GM10847 (cell line): ENCODE data around the gene DNAJC5G.

Experiments
- POLR2A ChIP-seq: IDR thresholded peaks from 2 replicates; pipeline ENCODE4 v1.6.1; 2011; ENCODE audit not compliant: insufficient read length; ENCODE audit errors: extremely low read depth

Gene DNAJC5G, protein sequence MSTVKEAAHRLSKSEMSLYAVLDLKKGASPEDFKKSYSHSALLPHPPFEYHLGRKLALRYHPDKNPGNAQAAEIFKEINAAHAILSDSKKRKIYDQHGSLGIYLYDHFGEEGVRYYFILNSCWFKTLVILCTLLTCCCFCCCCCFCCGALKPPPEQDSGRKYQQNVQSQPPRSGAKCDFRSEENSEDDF

DNA sequence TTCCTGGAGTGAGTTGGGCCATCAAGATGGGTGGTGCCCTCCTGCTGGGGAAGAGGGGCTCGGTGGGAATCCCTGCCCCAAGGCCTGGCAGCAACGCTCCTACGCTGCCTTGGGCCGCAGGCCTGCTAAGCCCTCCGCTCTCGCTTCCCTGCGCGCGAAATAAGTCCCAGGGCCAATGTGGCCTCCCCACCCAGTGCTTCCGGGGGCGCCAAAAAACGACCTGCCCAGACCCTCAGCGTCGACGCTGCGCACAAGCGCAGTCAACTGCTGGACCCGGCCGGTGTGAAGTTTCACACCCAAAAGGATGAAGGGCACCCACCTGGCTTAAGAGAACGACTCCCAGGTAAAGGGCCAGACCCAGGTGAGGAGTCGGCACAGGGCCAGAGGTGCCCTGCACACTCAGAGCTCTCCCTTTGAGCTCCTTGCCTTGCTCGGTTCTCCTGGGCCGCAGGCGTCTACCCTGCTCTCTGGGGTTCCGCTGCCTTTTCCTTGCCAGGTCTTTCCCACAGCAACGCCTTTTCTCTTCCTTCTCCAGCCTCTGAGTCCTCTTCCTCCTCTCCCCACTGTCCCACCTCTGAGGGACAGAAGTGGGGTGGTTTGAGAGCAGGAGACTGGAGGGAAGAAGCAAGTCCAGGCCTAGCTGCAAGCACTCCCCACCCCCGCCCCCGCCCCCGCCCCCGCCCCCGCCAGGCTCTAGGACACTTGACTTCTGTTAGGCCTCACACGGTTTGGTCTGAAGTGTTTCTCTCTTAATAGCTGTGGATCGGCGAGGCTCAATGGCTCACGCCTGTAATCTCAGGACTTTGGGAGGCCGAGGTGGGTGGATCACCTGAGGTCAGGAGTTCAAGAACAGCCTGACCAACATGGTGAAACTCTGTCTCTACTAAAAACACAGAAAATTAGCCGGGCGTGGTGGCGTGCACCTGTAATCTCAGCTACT, at the start of gene DNAJC5G:
DNAJC5G (plus strand) TSS at position 223 of the 940 bp plus-strand sequence. CDS start 1,296 bp downstream, outside the sequence.
- TF ChIP-seq POLR2A: no peak

- no peak for TF ChIP-seq POLR2A
These were observed 49.7 kb upstream of the DNAJC5G start for GRCh38 chr2:27225526-27225925.

DNA sequence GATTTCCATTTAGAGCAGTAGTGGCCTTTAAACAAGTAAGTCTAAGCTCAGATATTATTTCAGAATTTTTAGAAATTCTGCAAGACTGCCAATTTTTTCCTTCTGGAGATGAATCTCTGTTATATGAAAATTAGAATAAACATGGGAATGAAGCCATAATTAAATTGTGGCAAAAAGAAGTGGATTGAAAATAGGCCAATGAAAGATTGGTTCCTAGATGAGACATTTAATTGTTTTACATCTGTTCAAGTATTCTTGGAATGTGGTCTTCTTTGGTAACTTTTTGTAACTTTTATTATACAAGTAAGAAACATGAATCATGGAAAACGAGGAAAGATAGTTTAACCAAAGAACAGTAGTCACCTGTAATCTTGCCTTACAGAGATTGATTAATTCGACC, 47.7 kb upstream of the DNAJC5G start:
- no peak for TF ChIP-seq POLR2A

- TF ChIP-seq POLR2A: no peak
These were observed 43.3 kb upstream of the DNAJC5G start for GRCh38 chr2:27231921-27232320.

DNA sequence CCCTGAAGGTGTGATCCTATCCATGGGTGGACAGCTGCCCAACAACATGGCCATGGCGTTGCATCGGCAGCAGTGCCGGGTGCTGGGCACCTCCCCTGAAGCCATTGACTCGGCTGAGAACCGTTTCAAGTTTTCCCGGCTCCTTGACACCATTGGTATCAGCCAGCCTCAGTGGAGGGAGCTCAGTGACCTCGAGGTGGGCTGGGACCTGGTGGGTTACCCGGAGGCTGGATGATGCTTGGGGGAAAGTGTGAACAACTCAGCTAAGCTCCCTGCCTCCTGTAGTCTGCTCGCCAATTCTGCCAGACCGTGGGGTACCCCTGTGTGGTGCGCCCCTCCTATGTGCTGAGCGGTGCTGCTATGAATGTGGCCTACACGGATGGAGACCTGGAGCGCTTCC, 41.9 kb upstream of the DNAJC5G start:
- TF ChIP-seq POLR2A: no peak

GRCh38 chr2:27236136-27236535, 39.1 kb upstream of the DNAJC5G start:
- TF ChIP-seq POLR2A: no peak

- no peak for TF ChIP-seq POLR2A
These were observed 38.6 kb upstream of the DNAJC5G start for GRCh38 chr2:27236626-27237025.

GRCh38 chr2:27237341-27237945, 37.8 kb upstream of the DNAJC5G start:
- TF ChIP-seq POLR2A: no peak

GRCh38 chr2:27238976-27239375, 36.3 kb upstream of the DNAJC5G start:
- TF ChIP-seq POLR2A: no peak

GRCh38 chr2:27240406-27240805, 34.8 kb upstream of the DNAJC5G start:
- TF ChIP-seq POLR2A: no peak

GRCh38 chr2:27241761-27242613, 33.2 kb upstream of the DNAJC5G start:
- TF ChIP-seq POLR2A: no peak

DNA sequence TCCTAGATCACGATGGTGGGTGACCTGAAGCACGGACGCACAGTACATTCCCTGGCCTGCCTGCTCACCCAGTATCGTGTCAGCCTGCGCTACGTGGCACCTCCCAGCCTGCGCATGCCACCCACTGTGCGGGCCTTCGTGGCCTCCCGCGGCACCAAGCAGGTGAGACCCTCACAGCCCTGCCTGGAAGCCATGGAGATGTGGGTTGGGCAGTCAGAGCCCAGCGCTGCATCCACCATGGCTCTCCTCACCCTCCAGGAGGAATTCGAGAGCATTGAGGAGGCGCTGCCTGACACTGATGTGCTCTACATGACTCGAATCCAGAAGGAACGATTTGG, 32.6 kb upstream of the DNAJC5G start:
- TF ChIP-seq POLR2A: no peak

DNA sequence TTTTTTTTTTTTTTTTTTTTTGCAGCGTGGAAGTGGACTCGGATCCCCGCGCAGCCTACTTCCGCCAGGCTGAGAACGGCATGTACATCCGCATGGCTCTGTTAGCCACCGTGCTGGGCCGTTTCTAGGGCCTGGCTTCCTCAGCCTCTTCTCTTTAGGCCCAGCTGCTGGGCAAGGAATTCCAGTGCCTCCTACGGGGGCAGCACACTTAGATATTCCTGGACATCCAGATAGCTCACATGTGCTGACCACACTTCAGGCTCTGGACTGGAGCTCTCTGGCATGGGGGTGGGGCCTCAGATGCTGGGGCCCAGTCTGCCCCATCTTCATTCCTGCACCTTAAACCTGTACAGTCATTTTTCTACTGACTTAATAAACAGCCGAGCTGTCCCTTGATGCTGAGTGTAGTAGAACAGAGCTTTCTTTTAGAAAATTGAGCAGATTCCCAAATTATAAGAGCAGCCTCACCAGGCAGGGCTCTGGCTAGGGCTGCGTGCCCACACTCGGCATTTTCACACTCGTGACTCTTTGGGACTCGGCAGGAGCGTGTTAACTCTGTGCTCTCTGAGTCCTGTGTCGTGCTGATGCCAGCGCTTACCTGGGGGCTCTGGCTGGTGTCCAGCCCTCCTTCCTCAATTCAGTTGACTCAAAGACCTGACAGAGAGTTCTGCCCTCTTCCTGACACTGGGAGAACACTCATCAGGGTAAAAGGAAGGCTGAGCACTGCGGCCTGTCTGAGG, 31.7 kb upstream of the DNAJC5G start:
- no peak for TF ChIP-seq POLR2A

DNA sequence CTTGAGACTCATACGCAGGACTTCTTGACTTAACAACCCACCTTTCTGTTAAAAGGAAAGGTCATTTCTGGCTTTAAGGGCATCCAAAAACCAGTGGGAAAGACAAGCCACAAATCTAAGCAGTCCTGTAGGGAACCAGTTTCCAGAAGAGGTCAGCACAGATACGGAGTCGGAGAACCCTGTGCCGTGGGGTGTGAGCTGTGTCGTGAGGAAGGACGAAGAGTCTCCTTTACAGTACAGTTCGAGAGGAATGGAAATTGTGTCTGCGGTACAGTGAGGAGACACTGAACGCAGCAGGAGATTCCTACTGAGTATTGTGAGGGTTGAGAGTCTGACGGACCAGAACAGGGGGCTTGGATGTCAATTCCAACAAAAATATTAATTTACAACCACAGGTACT, 30.1 kb upstream of the DNAJC5G start:
- no peak for TF ChIP-seq POLR2A
